ENCODE results near the gene CALM3.

The CALM3 gene

GRCh38 chr19:46600384-46601317, 479 bp upstream of the CALM3 start:
- DNase-seq = peak; percentile 98

DNA sequence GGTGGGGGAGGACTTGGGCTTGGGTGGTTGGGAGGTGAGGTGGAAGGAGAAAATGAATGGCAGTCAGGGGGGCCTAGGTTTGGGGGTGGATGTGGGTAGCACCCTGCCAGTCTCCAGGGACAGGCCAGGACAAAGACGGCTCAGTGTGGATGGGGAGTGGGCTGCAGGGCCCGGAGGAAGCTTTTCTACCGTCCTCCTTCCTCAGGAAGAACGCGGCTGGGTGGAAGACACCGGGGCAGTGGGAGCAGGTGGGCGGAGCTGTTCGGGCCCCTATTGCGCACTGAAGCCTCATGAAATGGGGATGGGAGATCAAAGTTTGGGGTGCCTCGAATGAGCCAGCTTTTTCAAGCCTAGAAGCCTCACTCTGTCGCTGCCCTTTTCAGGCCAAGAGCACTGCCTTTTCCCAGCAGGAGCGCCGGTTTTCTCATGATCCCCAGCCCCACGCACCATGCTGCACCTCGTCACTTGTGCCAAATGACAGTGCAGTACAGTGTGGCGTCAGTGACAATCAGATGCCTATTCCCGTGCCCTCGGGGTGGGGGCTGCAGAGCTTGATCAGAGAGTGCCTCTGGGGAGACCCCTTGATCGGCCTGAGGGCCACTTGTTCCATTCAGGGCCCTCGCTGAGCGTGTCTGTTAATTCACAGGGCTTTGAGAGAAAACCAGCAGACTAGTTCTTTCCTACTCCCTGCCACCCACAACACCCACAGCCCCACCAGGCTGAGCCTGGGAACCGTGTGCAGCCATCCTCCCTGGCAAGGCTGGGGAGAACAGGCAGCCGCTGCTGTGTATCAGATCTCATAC, 1.5 kb downstream of the CALM3 start:
- peak; percentile 70 to 71 for DNase-seq

DNA sequence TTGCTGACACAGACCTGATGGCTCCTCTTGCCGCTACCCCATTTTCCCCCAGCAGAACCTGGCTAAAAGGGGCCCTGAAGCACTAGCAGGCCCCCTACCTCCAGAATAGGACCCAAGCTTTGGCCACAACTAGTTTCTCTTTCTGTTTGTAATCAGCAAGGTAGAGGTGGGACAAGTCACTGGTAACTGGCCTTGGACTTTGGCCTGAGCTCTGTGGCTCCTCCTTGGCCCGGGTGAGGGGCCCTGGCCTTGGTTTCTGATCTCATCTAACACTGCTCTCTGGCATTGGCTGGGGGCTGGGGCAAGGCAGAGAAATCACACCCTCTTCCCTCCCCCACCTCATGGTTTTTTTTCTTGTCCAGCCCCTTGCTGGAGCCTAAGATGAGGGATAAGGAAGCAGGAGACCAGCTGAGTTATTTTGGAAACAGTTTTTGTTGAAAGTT, 2.1 kb downstream of the CALM3 start:
- no peak for DNase-seq

DNA sequence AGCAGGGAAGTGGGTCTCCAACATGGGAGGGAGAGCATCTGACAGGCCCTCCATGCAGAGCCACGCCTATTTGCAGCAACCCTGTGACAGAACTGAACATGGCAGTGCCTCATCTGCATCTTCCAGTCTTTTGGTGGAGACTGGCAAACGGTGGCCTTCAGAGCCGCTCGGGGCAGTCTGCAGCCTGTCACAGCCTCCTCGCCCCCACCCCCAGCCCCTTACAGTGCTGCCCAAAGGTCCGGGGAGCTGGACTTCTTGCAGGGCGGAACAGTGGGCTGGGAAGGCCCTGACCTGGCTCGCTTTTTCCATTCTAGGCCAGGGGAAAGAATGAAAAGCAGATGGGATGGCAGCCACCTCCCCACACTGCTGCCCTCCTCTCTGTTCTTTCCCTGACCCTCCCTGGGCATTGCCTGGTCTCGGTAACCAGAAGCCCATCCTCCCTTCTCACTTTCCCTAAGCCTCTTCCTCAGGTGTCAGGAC, 2.7 kb downstream of the CALM3 start:
- peak in 1 of 2 donors; percentile 18 for DNase-seq

- no peak for DNase-seq
Measured at GRCh38 chr19:46604781-46605355, 3.7 kb downstream of the CALM3 start.

DNA sequence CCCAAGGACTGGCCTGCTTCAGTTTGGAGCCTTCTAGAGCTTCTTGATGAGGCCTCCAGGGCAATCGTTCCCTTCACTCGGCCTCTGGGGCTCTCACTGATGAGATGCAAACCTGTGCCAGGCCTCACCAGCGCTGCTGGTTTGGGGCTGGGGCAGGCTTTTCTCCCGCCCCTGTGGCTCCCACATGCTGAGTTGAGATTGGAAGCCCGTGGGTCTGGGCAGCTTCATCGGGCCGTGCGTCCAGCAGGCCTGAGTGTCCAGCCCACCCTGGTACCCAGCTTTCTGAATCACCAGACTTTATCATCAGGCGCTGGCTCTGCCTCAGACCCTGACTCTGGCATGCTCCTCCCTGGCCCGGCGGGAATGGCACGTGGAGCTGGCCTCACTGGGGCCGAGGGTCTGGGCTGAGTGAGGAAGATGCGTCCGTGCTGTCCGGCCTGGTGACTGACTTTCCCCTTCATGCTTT, 4.3 kb downstream of the CALM3 start:
- peak in 1 of 2 donors; percentile 15 for DNase-seq

GRCh38 chr19:46606019-46606418, 4.9 kb downstream of the CALM3 start:
- DNase-seq = peak in 1 of 2 donors; percentile 16

GRCh38 chr19:46606681-46607447, 5.7 kb downstream of the CALM3 start:
- no peak for DNase-seq

DNA sequence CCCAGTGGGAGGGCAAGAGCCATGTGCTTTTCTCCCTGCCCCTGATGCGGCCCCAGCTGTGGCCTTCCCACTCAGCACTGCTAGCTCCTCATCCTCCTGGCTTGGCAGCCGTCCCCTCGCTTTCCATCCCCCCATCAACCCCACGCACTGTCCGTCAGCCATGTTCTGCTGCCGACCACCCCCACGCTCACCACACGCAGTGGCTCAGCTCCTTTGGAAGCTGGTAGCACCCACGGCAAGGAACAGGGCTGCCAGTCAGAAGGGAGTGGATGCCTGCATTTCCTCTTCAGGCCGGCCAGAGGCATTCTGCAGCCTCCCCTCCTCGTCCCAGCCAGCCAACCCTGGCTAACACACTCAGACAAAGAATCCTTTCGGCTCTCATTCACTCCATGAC, 6.3 kb downstream of the CALM3 start:
- peak in 1 of 2 donors; percentile 13 for DNase-seq

DNA sequence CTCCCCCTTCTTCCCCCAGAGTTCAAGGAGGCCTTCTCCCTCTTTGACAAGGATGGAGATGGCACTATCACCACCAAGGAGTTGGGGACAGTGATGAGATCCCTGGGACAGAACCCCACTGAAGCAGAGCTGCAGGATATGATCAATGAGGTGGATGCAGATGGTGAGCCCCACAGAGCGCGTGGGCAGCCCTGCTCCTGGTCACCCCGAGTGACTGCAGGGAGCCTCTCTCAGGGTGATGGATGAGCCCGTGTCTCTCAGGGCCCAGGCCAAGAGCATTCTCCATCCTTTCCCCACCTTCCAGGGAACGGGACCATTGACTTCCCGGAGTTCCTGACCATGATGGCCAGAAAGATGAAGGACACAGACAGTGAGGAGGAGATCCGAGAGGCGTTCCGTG, 7.0 kb downstream of the CALM3 start:
- DNase-seq = no peak

DNA sequence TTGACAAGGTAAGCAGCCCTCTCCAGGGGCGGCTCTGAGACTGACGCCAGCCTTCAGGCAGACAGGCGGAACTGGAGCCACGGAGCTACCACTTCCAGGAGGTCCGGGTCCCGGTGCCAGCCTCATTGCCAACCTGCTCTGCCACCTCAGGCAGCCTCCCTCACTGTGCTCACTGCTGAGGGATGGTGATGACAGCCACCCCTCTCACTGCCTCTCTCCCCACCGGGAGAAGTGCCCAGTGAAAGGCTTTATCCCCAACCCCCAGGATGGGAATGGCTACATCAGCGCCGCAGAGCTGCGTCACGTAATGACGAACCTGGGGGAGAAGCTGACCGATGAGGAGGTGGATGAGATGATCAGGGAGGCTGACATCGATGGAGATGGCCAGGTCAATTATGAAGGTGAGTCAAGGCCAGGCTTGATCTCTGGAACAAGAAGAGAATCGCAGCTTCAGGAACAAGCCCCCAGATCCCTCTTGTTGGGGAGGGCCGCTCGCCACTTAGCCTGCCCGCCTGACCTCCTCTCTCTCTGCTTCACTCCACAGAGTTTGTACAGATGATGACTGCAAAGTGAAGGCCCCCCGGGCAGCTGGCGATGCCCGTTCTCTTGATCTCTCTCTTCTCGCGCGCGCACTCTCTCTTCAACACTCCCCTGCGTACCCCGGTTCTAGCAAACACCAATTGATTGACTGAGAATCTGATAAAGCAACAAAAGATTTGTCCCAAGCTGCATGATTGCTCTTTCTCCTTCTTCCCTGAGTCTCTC, 7.6 kb downstream of the CALM3 start:
- peak in 1 of 2 donors; percentile 11 for DNase-seq

GRCh38 chr19:46609511-46610412, 8.6 kb downstream of the CALM3 start:
- DNase-seq = no peak

GRCh38 chr19:46610413-46610775, 9.3 kb downstream of the CALM3 start:
- DNase-seq = no peak

GRCh38 chr19:46610851-46611770, 10.0 kb downstream of the CALM3 start:
- no peak for DNase-seq

DNA sequence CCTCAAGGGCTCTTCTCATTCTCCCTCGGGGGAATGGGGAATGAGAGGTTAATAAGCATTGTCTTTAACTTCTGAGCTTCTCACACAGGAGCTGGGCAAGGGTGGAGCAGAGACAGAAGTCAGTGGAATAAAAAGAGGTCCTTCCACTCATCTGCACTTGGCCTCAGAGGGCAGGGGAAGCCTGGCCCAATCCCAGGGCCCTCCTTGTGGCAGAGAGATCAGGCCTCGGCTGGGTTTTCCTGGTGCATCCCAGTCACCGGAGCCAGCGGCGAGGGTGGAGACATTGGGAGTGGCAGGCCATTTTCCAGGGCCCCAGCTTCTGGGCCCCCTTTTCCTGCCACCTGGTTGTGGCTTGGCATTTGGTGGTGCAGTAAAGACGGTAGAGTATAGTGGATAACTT, 10.6 kb downstream of the CALM3 start:
- no peak for DNase-seq

GRCh38 chr19:46613525-46613924, 12.4 kb downstream of the CALM3 start:
- DNase-seq = no peak

- DNase-seq = peak; percentile 90
Measured at GRCh38 chr19:46614114-46614722, 13.1 kb downstream of the CALM3 start.

GRCh38 chr19:46615966-46616365, 14.8 kb downstream of the CALM3 start:
- DNase-seq = no peak

All from stimulated activated CD4-positive, alpha-beta T cell treated with anti-CD3 and anti-CD28 coated beads, Interleukin-2, amount 100 ng/mL, for 24 hours (primary cell).